DND-41 (cell line): ENCODE results near the gene OGDH.

Source experiments
- ATAC-seq: fragments of 200-7000 bp; cut with Tn5 transposase; 3 replicates; pipeline ENCODE4 v1.9.1; 2021; ENCODE audit warnings: low read depth; ENCODE audit not compliant: insufficient read depth
- DNase-seq: peaks from one replicate; pipeline ENCODE4 v3.0.0-alpha.2; 2020
- H2AFZ ChIP-seq: 2 replicates; pipeline ENCODE4 v1.6.0; 2012; ENCODE audit warnings: low read depth, low read length
- H3K27ac ChIP-seq: 2 replicates; pipeline ENCODE4 v1.5.1; 2012; ENCODE audit warnings: low read length, inconsistent platforms
- H3K27me3 ChIP-seq: fragments of 200-600 bp; sonication (generic); 2 replicates; pipeline ENCODE4 v1.6.0; 2012; ENCODE audit warnings: low read length, mild to moderate bottlenecking, inconsistent platforms; ENCODE audit not compliant: insufficient read depth, poor library complexity
- H3K36me3 ChIP-seq: 2 replicates; pipeline ENCODE4 v1.5.1; 2012; ENCODE audit warnings: low read length, inconsistent platforms; ENCODE audit not compliant: insufficient read depth
- H3K4me1 ChIP-seq: 2 replicates; pipeline ENCODE4 v1.5.1; 2012; ENCODE audit warnings: mild to moderate bottlenecking, low read length; ENCODE audit not compliant: insufficient read depth
- H3K4me2 ChIP-seq: 2 replicates; pipeline ENCODE4 v1.6.0; 2012; ENCODE audit warnings: mild to moderate bottlenecking, moderate library complexity, low read length, inconsistent platforms; ENCODE audit not compliant: insufficient read depth
- H3K4me3 ChIP-seq, 2 experiments: fragments of 200-600 bp in 1 of 2; shearing (Covaris generic) in 1 of 2; 2 replicates each; pipeline ENCODE4 v1.5.1; 2012 to 2016; ENCODE audit warnings: inconsistent platforms in 2 of 2, low read length in 2 of 2, mild to moderate bottlenecking in 2 of 2, low read depth in 1 of 2, moderate library complexity in 1 of 2
- H3K79me2 ChIP-seq: 2 replicates; pipeline ENCODE4 v1.6.0; 2012; ENCODE audit warnings: low read length, inconsistent platforms; ENCODE audit not compliant: insufficient read depth
- H3K9ac ChIP-seq: 2 replicates; pipeline ENCODE4 v1.6.0; 2012; ENCODE audit warnings: low read depth, mild to moderate bottlenecking, inconsistent platforms, low read length, moderate library complexity
- H3K9me3 ChIP-seq: 2 replicates; pipeline ENCODE4 v1.5.1; 2012; ENCODE audit warnings: low read length, moderate library complexity, mild to moderate bottlenecking, inconsistent platforms; ENCODE audit not compliant: insufficient read depth, severe bottlenecking
- H4K20me1 ChIP-seq: 2 replicates; pipeline ENCODE4 v1.6.0; 2012; ENCODE audit warnings: low read length; ENCODE audit not compliant: insufficient read depth
- CTCF ChIP-seq: IDR thresholded peaks from 2 replicates; pipeline ENCODE4 v1.5.1; 2012; ENCODE audit warnings: borderline replicate concordance, low read length, moderate library complexity, mild to moderate bottlenecking; ENCODE audit not compliant: poor library complexity, severe bottlenecking; ENCODE audit errors: extremely low read depth
- EZH2 ChIP-seq: IDR thresholded peaks from 3 replicates; pipeline ENCODE4 v1.6.1; 2012; ENCODE audit warnings: borderline replicate concordance, low read depth, mild to moderate bottlenecking, moderate library complexity, low read length, inconsistent platforms; ENCODE audit not compliant: severe bottlenecking

OGDH gene

GRCh38 chr7:44661233-44661632, 54.8 kb downstream of the OGDH start:
- H3K79me2 ChIP-seq, result no peaks in the 10 kb centered on the region
- H3K27ac ChIP-seq, result no peak overlapping the region
- no peak overlapping the region for H3K9ac ChIP-seq
- H2AFZ ChIP-seq, result no peak overlapping the region
- TF ChIP-seq EZH2 (no peak), CTCF (no peak)
- H3K4me2 ChIP-seq, result no peak overlapping the region
- H3K27me3 ChIP-seq, result no peaks in the 10 kb centered on the region
- DNase-seq (no peak), ATAC-seq (no peak)
- peaks cover 40% of the 10 kb centered on the region; the same call in 1 of the 2 replicates for H3K36me3 ChIP-seq
- no peak overlapping the region for H3K4me3 ChIP-seq
- no peaks in the 10 kb centered on the region for H3K4me1 ChIP-seq
- peaks cover 10% of the 10 kb centered on the region for H3K9me3 ChIP-seq
- no peaks in the 10 kb centered on the region for H4K20me1 ChIP-seq

DNA sequence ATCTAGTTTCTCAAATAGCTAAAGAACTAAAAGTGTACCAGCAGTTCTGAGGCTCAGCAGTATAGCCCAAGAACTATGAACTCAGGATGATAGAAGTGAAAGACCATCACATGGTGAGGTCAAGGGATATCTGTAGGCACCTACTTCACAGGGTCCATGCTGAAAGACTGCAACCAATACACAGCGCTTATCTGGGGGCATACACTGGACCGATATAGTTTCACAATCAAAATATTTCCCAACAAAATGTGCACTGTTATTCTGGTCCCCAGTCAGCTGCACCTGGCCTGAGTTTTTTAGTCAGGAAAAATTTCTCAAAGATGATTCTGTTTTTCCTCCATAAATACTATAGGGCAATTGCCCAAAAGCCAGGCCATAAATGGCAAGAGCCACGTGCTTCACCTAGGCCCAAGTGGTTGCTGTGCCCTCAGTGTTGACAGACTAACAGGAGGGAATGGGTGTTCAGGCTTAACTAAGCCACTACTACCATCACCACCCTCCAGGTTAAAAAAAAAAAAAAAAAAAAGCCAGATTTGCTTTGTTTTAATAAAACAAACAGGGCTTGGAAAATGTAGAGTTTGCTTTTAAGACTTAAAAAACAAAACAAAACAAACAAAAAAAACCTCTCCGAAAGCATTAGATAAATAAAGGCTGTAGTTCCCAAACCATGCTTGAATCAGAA, 58.5 kb downstream of the OGDH start:
- no peak for DNase-seq

GRCh38 chr7:44665531-44666213, 59.2 kb downstream of the OGDH start:
- no peak for DNase-seq
- no peaks in the 10 kb centered on the region for H3K79me2 ChIP-seq
- no peak overlapping the region for H2AFZ ChIP-seq
- peaks cover 43% of the 10 kb centered on the region for H3K36me3 ChIP-seq
- no peak overlapping the region for H3K4me2 ChIP-seq
- no peaks in the 10 kb centered on the region for H3K4me1 ChIP-seq
- TF ChIP-seq CTCF (no peak), EZH2 (no peak)
- H3K27me3 ChIP-seq, result no peaks in the 10 kb centered on the region
- no peak overlapping the region for H3K4me3 ChIP-seq
- H3K27ac ChIP-seq, result no peak overlapping the region
- H3K9me3 ChIP-seq, result peaks cover 6% of the 10 kb centered on the region
- no peak overlapping the region for H3K9ac ChIP-seq
- H4K20me1 ChIP-seq, result no peaks in the 10 kb centered on the region
- no peak for ATAC-seq

More for the DNA sequence above, 58.5 kb downstream of the OGDH start:
- Histone ChIP-seq H2AFZ (no peak overlapping the region), H3K9me3 (peaks cover 10% of the 10 kb centered on the region), H3K79me2 (no peaks in the 10 kb centered on the region), H3K36me3 (peaks cover 47% of the 10 kb centered on the region), H4K20me1 (no peaks in the 10 kb centered on the region), H3K9ac (no peak overlapping the region), H3K4me3 (no peak overlapping the region), H3K27me3 (no peaks in the 10 kb centered on the region), H3K4me2 (no peak overlapping the region), H3K27ac (no peak overlapping the region), H3K4me1 (no peaks in the 10 kb centered on the region)
- no peak for ATAC-seq
- TF ChIP-seq EZH2 (no peak), CTCF (no peak)
